Measurements from ENCODE around the gene SELENOW. TPM values are rescaled to one million over a fixed set of nuclear protein-coding genes. Genes with fewer than 3 reads are reported as not detected.
"Not testable (repeated sequence)": the region's sequence is repeated elsewhere in the genome, so short reads cannot be mapped to it uniquely, and the experiment has no call there.

SELENOW gene
- total RNA-seq, 1 donor from 2014 or later: 117 TPM

DNA sequence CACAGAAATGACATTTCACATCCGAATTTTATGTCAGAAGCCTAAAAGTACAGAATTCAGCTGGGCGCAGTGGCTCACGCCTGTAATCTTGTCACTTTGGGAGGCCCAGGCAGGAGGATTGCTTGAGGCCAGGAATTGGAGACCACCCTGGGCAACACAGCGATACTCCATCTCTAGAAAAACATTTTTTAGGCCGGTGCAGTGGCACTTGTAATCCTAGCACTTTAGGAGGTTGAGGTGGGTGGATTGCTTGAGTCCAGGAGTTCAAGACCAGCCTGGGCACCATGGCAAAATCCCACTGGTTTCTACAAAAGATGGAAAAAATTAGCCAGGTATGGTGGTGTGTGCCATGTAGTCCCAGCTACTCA lies 17.9 kb upstream of the SELENOW start:
- Mint-ChIP-seq H3K4me3 (no peak overlapping the region), H3K27ac (no peak overlapping the region)

DNA sequence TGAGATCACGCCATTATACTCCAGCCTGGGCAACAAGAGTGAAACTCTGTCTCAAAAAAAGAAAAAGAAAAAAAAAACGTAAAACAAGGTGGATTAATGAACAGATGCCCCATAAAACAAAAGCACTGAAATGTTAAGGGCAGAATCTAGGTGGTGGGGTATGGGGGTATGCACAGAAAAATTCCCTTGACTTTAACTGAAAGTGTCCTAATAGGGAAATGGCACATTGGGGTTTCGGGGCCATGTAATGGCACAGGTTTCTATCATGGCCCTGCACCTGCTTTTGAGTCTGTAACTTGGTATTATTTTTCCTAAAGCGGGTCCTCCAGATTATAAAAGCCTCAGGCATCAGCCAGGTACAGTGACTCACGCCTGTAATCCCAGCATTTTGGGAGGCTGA lies 16.9 kb upstream of the SELENOW start:
- DNase-seq (ENCODE audit: extremely low spot score, unreplicated experiment): no peak
- no peaks in the 10 kb centered on the region for H3K9me3 Mint-ChIP-seq
- no peak overlapping the region for H3K4me3 Mint-ChIP-seq
- no peaks in the 10 kb centered on the region for H3K27me3 Mint-ChIP-seq
- no peaks in the 10 kb centered on the region for H3K4me1 Mint-ChIP-seq (ENCODE audit: unreplicated experiment)
- TF ChIP-seq, protein P1, sequence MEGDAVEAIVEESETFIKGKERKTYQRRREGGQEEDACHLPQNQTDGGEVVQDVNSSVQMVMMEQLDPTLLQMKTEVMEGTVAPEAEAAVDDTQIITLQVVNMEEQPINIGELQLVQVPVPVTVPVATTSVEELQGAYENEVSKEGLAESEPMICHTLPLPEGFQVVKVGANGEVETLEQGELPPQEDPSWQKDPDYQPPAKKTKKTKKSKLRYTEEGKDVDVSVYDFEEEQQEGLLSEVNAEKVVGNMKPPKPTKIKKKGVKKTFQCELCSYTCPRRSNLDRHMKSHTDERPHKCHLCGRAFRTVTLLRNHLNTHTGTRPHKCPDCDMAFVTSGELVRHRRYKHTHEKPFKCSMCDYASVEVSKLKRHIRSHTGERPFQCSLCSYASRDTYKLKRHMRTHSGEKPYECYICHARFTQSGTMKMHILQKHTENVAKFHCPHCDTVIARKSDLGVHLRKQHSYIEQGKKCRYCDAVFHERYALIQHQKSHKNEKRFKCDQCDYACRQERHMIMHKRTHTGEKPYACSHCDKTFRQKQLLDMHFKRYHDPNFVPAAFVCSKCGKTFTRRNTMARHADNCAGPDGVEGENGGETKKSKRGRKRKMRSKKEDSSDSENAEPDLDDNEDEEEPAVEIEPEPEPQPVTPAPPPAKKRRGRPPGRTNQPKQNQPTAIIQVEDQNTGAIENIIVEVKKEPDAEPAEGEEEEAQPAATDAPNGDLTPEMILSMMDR (conservative IDR thresholded peaks at IDR 0.05): no peak
- H3K36me3 Mint-ChIP-seq: peaks cover 17% of the 10 kb centered on the region
- H3K27ac Mint-ChIP-seq: no peak overlapping the region

More for the DNA sequence above, 17.9 kb upstream of the SELENOW start:
- peaks cover 17% of the 10 kb centered on the region for H3K36me3 Mint-ChIP-seq
- no peak for DNase-seq (ENCODE audit: extremely low spot score, unreplicated experiment)
- no peaks in the 10 kb centered on the region for H3K27me3 Mint-ChIP-seq
- H3K9me3 Mint-ChIP-seq: no peaks in the 10 kb centered on the region
- no peaks in the 10 kb centered on the region for H3K4me1 Mint-ChIP-seq (ENCODE audit: unreplicated experiment)
- TF ChIP-seq, protein P1 (conservative IDR thresholded peaks at IDR 0.05): no peak

DNA sequence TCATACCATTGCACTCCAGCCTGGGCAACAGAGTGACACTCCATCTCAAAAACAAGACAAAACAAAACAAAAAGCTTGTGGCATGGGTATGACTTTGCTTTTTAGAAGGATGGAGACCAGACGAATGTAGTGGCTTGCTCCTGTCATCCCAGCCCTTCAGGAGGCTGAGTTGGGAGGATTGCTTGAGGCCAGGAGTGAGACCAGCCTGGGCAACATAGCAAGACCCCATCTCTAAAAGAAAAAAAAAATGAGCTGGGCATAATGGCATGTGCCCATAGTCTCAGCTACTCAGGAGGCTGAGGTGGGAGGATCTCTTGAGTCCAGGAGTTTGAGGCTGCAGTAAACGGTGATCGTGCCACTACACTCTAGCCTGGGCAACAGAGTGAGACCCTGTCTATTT lies 16.4 kb upstream of the SELENOW start:
- Mint-ChIP-seq H3K4me3 (no peak overlapping the region), H3K36me3 (peaks cover 15% of the 10 kb centered on the region)

DNA sequence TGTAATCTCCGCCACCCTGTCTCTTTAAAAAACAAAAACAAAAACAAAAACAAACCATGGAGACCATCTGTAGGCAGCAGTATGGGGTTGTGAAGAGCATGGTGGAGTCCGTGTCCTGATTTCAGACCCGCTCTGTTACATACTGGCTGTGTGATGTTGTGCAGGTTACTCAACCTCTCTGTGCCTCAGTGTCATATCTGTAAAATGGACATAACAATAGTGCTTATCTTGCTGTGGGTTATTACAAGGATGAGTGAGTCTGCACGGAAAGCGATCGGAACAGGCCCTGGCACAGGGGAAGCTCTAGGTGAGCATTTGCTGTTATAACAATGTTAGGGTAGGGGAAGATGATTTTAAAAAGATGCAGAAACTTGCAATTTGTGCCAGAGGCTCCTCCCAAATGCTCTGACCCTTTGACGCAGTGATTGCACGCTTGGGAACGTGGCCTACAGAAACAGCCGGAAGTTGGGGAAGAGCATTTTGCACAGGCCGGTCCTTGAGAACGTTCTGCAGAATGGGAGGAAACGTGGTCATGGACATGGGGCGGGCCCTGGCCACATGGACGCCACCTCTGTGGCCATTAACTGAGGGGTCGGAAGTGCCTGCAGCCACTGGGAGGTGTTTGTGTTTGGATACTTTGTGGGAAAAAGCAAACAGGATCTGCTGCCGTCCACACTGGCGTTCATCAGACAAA lies 15.7 kb upstream of the SELENOW start:
- Mint-ChIP-seq H3K9me3 (no peaks in the 10 kb centered on the region), H3K4me1 (ENCODE audit: unreplicated experiment) (no peaks in the 10 kb centered on the region), H3K36me3 (peaks cover 11% of the 10 kb centered on the region), H3K27ac (no peak overlapping the region), H3K27me3 (no peaks in the 10 kb centered on the region), H3K4me3 (no peak overlapping the region)
- no peak for DNase-seq (ENCODE audit: extremely low spot score, unreplicated experiment)
- TF ChIP-seq, protein P1 (conservative IDR thresholded peaks at IDR 0.05): no peak

More for the DNA sequence above, 16.4 kb upstream of the SELENOW start:
- TF ChIP-seq, protein P1 (conservative IDR thresholded peaks at IDR 0.05): no peak
- Mint-ChIP-seq H3K9me3 (no peaks in the 10 kb centered on the region), H3K27ac (no peak overlapping the region), H3K4me1 (ENCODE audit: unreplicated experiment) (no peaks in the 10 kb centered on the region), H3K27me3 (no peaks in the 10 kb centered on the region)
- DNase-seq (ENCODE audit: extremely low spot score, unreplicated experiment): no peak

DNA sequence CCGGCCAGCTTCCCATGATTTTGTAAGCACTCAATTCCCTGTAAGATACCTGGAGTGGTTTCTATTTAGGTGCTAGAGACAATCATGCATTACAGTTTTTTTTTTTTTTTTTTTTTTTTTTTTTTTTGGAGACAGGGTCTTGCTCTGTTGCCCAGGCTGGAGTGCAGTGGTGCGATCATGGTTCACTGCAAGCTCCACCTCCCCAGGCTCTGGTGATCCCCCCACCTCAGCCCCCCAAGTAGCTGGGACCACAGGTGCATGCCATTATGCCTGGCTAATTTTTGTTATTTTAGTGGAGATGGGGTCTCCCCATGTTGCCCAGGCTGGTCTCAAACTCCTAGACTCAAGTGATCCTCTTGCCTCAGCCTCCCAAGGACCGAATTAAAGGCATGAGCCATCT lies 13.8 kb upstream of the SELENOW start:
- not testable (repeated sequence) for H3K9me3 Mint-ChIP-seq; DNase-seq (ENCODE audit: extremely low spot score, unreplicated experiment); H3K4me1 Mint-ChIP-seq (ENCODE audit: unreplicated experiment); H3K4me3 Mint-ChIP-seq; H3K27me3 Mint-ChIP-seq; H3K27ac Mint-ChIP-seq; H3K36me3 Mint-ChIP-seq

DNA sequence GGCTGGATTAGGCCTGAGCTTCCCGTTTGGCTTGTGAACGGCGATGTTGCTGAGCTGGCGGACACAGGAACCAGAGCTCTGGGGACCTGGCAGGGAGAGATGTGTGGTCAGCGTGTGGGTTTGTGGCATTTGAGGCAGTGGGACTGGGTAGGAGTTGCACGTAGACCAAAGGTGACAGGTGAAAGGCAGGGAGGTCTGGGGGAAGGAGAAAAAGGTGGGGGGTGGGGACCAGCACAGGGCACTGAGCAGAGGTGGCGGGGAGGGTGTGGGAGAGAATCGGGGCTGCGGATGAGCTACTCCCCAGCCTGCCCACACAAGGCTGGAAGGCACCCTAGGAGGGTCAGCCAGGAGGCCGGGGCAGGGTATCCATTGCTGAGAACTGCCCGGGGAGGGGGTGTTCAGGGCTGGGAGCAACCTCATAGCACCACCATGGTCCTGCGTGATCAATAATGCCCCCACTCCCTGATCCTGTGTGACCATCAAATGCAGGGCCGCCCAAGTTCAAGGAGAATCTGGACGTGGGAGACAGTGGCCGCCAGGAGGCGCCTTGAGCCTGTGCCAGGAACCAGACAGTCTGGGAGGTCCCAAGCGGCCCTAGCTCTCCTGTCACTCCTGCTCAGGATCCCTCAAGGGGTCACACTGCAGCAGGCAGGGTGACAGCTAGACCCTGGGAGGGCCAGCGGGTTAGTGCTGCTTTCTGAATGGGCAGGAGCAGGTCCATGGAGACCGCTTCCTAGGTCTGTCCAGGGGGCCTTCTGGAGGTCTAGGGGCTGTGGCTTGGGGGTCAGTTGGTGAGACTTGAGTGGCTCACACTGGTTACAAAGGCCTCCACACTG lies 12.8 kb upstream of the SELENOW start:
- no peak overlapping the region for H3K27ac Mint-ChIP-seq
- DNase-seq (ENCODE audit: extremely low spot score, unreplicated experiment): no peak
- no peaks in the 10 kb centered on the region for H3K36me3 Mint-ChIP-seq
- H3K27me3 Mint-ChIP-seq: peaks cover 11% of the 10 kb centered on the region
- H3K4me3 Mint-ChIP-seq: no peak overlapping the region
- no peaks in the 10 kb centered on the region for H3K4me1 Mint-ChIP-seq (ENCODE audit: unreplicated experiment)
- no peaks in the 10 kb centered on the region for H3K9me3 Mint-ChIP-seq
- TF ChIP-seq, protein P1 (conservative IDR thresholded peaks at IDR 0.05): peak; percentile 88
